ENCODE measurements around the gene ZFP57. TPM values are rescaled to one million over a fixed set of nuclear protein-coding genes. Genes with fewer than 3 reads are reported as not detected.

Gene ZFP57
- total RNA-seq, 6 experiments from 2014 or later = not detected

GRCh38 chr6:29625337-29625930, 55.5 kb downstream of the ZFP57 start:
- TF ChIP-seq CTCF (IDR thresholded peaks at IDR 0.05) = no peak
- no peaks in the 10 kb centered on the region for H3K9me3 Mint-ChIP-seq
- peaks cover 25% of the 10 kb centered on the region for H3K36me3 Mint-ChIP-seq (ENCODE audit: low read depth)
- no peak for DNase-seq
- H3K27ac Mint-ChIP-seq = no peak overlapping the region
- peaks cover 48% of the 10 kb centered on the region for H3K4me1 Mint-ChIP-seq (ENCODE audit: low read depth)
- H3K27me3 Mint-ChIP-seq (ENCODE audit: insufficient read depth) = peaks cover 3% of the 10 kb centered on the region
- H3K4me3 Mint-ChIP-seq = no peak overlapping the region; the same call in 1 of the 2 replicates

GRCh38 chr6:29624520-29624961, 56.4 kb downstream of the ZFP57 start:
- no peak for TF ChIP-seq CTCF (IDR thresholded peaks at IDR 0.05)
- no peak overlapping the region for H3K27ac Mint-ChIP-seq
- H3K36me3 Mint-ChIP-seq (ENCODE audit: low read depth) = peaks cover 31% of the 10 kb centered on the region
- H3K9me3 Mint-ChIP-seq = no peaks in the 10 kb centered on the region
- peaks cover 43% of the 10 kb centered on the region for H3K4me1 Mint-ChIP-seq (ENCODE audit: low read depth)
- H3K4me3 Mint-ChIP-seq = no peak overlapping the region
- DNase-seq = no peak
- no peaks in the 10 kb centered on the region; the same call in none of the 2 replicates for H3K27me3 Mint-ChIP-seq (ENCODE audit: insufficient read depth)

Other genes starting within 250 kb of the ZFP57 start
- not detected for gene OR10C1, start 241.8 kb downstream of the ZFP57 start, total RNA-seq (2021; fragmentation: NEBNext Ultra II Directional; extraction: Animal tissue kit (Norgen Biotek cat#: 25700))
- not detected for gene OR11A1, start 224.1 kb downstream of the ZFP57 start, total RNA-seq (2021; fragmentation: NEBNext Ultra II Directional; extraction: Animal tissue kit (Norgen Biotek cat#: 25700))
- gene OR2H1, start 224.0 kb downstream of the ZFP57 start, total RNA-seq (2021; fragmentation: NEBNext Ultra II Directional; extraction: Animal tissue kit (Norgen Biotek cat#: 25700)) = not detected
- not detected for gene MAS1L, start 193.2 kb downstream of the ZFP57 start, total RNA-seq (2021; fragmentation: NEBNext Ultra II Directional; extraction: Animal tissue kit (Norgen Biotek cat#: 25700))
- not detected for gene UBD, start 121.4 kb downstream of the ZFP57 start, total RNA-seq (2021; fragmentation: NEBNext Ultra II Directional; extraction: Animal tissue kit (Norgen Biotek cat#: 25700))
- not detected for gene OR2H2, start 96.0 kb downstream of the ZFP57 start, total RNA-seq (2021; fragmentation: NEBNext Ultra II Directional; extraction: Animal tissue kit (Norgen Biotek cat#: 25700))
- 10 to 100 TPM; 13.5 to 17.9 (median 17.4) TPM for gene GABBR1, start 48.0 kb downstream of the ZFP57 start, total RNA-seq (2021; fragmentation: NEBNext Ultra II Directional; extraction: Animal tissue kit (Norgen Biotek cat#: 25700))
- not detected for gene MOG, start 24.1 kb downstream of the ZFP57 start, total RNA-seq (2021; fragmentation: NEBNext Ultra II Directional; extraction: Animal tissue kit (Norgen Biotek cat#: 25700))
- gene HLA-F, start 42.3 kb upstream of the ZFP57 start, total RNA-seq (2021; fragmentation: NEBNext Ultra II Directional; extraction: Animal tissue kit (Norgen Biotek cat#: 25700)) = 1 to 10 TPM; 1.4 to 7.5 (median 4.2) TPM
- under 1 TPM in 4 of 6 experiments, not detected in 2; 0.16 to 0.48 (median 0.24) TPM for gene HLA-G, start 146.7 kb upstream of the ZFP57 start, total RNA-seq (2021; fragmentation: NEBNext Ultra II Directional; extraction: Animal tissue kit (Norgen Biotek cat#: 25700))

Data from HFFc6 (cell line).